Adrenal gland (tissue), 12 donors: ENCODE results near the gene RAD51D. TPM values are rescaled to one million over a fixed set of nuclear protein-coding genes. Genes with fewer than 3 reads are reported as not detected.

ENCODE experiments used
- DNase-seq, 7 donors: peaks; one replicate each; pipeline ENCODE4 v3.0.0-alpha.2; 2019 to 2020
- H3K27ac ChIP-seq, 5 donors: fragments of 200-600 bp; sonication (generic) in 4 of 5; 1 replicate in 3 of 5; 2 replicates in 2 of 5; pipeline versions ENCODE4 v1.5.1 to v1.8.0; 2016 to 2020; ENCODE audit warnings: mild to moderate bottlenecking in 1 of 5
- H3K27me3 ChIP-seq: fragments of 200-600 bp; 2 replicates; pipeline ENCODE4 v1.8.0; 2021
- H3K36me3 ChIP-seq, 2 donors: fragments of 200-600 bp; replicated peaks in 1 of 2; 1 replicate in 1 of 2; 2 replicates in 1 of 2; pipeline versions ENCODE4 v1.5.1 to v1.8.0; 2018 to 2022
- H3K4me1 ChIP-seq, 2 donors: fragments of 200-600 bp; replicated peaks in 1 of 2; 1 replicate in 1 of 2; 2 replicates in 1 of 2; pipeline versions ENCODE4 v1.5.1 to v1.8.0; 2018 to 2021
- H3K4me3 ChIP-seq, 4 donors: fragments of 200-600 bp; sonication (generic) in 3 of 4; one replicate each; pipeline ENCODE4 v1.5.1; 2016 to 2018
- H3K9me3 ChIP-seq, 3 donors: fragments of 200-600 bp; sonication (generic) in 1 of 3; replicated peaks in 1 of 3; 1 replicate in 2 of 3; 2 replicates in 1 of 3; pipeline versions ENCODE4 v1.5.1 to v1.8.0; 2016 to 2021
- POLR2A ChIP-seq, 2 donors: fragments of 450-650 bp; IDR thresholded peaks; one replicate each; pipeline ENCODE4 v1.6.1; 2017; ENCODE audit warnings: antibody characterized with exemption in 2 of 2, mild to moderate bottlenecking in 2 of 2, moderate library complexity in 1 of 2
- WGBS, 4 donors: extraction: QIAGEN DNeasy Blood & Tissue Kit in 2 of 4; methylation state at CpG; one replicate each; pipeline versions ENCODE4 v1.1.5 to v1.1.7; 2013 to 2017; 5-methylcytosine and 5-hydroxymethylcytosine counted together
- intact Hi-C, 2 donors: fragments of 100-400 bp; cut with DNase I; formaldehyde crosslinking; loops; one replicate each; pipeline versions ENCODE4 v1.14.1 to v1.15.0; 2022 to 2023
- polyA plus RNA-seq, 3 donors: library from polyadenylated mRNA; stranded (reverse); fragments of 200-250 nt in 2 of 3; fragments of 350-450 nt in 1 of 3; fragmentation: Illumina TruSeq in 1 of 3; extraction: RNeasy Lipid Tissue Mini Kit (QIAGEN cat#74804) in 1 of 3; gene quantifications; one replicate each; pipeline ENCODE4 v1.2.3, GENCODE V29; 2013 to 2014
- total RNA-seq, 9 donors: library from RNA; depleted of rRNA in 4 of 9; stranded (reverse); fragments of >200 nt in 4 of 9; fragments of 120-200 nt in 1 of 9; fragmentation: NEBNext Ultra II Directional in 1 of 9; extraction: Animal tissue kit (Norgen Biotek cat#: 25700) in 1 of 9; gene quantifications; one replicate each; pipeline versions ENCODE4 v1.1.0 to v1.2.4, GENCODE V29; 2013 to 2023
- TF ChIP-seq, protein P1 (sequence below), 6 experiments: fragments of 450-650 bp in 4 of 6; fragments of 200-600 bp in 2 of 6; sonication (generic) in 1 of 6; IDR thresholded peaks; 1 replicate in 5 of 6; 2 replicates in 1 of 6; pipeline versions ENCODE4 v1.5.1 to v1.8.0; 2016 to 2021; ENCODE audit warnings: antibody characterized with exemption in 6 of 6, mild to moderate bottlenecking in 2 of 6, moderate library complexity in 1 of 6
- donor health status: healthy with polysubstance abuse.
- donor health status: Bipolar disorder and iron deficiency.
- donor health status: DM: yes; HTN: yes; CAD: no.
- donor health status: DM: no; HTN: no; CAD: no.
- donor health status: DM: no; HTN: no; CAD: no.
- donor health status: DM: yes; HTN: yes; CAD: no.

RAD51D gene
- total and polyA plus RNA-seq, 12 donors = 3.3 to 14.3 (median 5.8) TPM

- H3K9me3 ChIP-seq = no peaks in the 10 kb centered on the region
- peaks cover 3% of the 10 kb centered on the region for H3K27me3 ChIP-seq
- TF ChIP-seq POLR2A (IDR thresholded peaks at IDR 0.05) = no peak
- TF ChIP-seq, protein P1, sequence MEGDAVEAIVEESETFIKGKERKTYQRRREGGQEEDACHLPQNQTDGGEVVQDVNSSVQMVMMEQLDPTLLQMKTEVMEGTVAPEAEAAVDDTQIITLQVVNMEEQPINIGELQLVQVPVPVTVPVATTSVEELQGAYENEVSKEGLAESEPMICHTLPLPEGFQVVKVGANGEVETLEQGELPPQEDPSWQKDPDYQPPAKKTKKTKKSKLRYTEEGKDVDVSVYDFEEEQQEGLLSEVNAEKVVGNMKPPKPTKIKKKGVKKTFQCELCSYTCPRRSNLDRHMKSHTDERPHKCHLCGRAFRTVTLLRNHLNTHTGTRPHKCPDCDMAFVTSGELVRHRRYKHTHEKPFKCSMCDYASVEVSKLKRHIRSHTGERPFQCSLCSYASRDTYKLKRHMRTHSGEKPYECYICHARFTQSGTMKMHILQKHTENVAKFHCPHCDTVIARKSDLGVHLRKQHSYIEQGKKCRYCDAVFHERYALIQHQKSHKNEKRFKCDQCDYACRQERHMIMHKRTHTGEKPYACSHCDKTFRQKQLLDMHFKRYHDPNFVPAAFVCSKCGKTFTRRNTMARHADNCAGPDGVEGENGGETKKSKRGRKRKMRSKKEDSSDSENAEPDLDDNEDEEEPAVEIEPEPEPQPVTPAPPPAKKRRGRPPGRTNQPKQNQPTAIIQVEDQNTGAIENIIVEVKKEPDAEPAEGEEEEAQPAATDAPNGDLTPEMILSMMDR (IDR thresholded peaks at IDR 0.05) = no peak
- no peaks in the 10 kb centered on the region for H3K36me3 ChIP-seq
- no peak overlapping the region for H3K4me3 ChIP-seq
- 63 to 86% (median 76%) methylated on average over 4 to 5 of the region's 5 CpGs for WGBS, 4 donors
- DNase-seq = no peak
- no peaks in the 10 kb centered on the region for H3K4me1 ChIP-seq
- no peak overlapping the region for H3K27ac ChIP-seq
- intact Hi-C loops = loop anchor here in 1 of 2 donors (10.0 kb wide), 2 partner anchors 148 to 578 kb away; no protein-coding TSS in a partner anchor
Observed at GRCh38 chr17:35166526-35166925, 46.9 kb upstream of the RAD51D start.

DNA sequence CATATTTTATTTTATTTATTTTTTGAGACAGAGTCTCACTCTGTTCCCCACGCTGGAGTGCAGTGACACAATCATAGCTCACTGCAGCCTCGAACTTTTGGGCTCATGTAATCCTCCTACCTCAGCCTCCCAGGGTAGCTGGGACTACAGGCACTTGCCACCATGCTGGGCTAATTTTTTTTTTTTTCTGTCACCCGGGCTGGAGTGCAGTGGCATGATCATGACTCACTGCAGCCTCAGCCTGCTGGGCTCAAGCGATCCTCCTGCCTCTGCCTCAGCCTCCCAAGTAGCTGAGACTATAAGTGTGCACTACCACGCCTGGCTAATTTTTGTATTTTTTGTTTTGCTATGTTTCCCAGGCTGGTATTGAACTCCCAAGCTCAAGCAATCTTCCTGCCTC is 45.1 kb upstream of the RAD51D start:
- no peak overlapping the region for H3K27ac ChIP-seq
- no peaks in the 10 kb centered on the region for H3K36me3 ChIP-seq
- TF ChIP-seq, protein P1 (IDR thresholded peaks at IDR 0.05) = no peak
- TF ChIP-seq POLR2A (IDR thresholded peaks at IDR 0.05) = no peak
- DNase-seq = no peak
- no peak overlapping the region for H3K4me3 ChIP-seq
- intact Hi-C loops = loop anchor here in 1 of 2 donors (10.0 kb wide), 2 partner anchors 150 to 580 kb away; no protein-coding TSS in a partner anchor
- no peaks in the 10 kb centered on the region for H3K4me1 ChIP-seq
- WGBS, 4 donors = 67 to 79% (median 72%) methylated on average over 5 of the region's 5 CpGs
- H3K27me3 ChIP-seq = peaks cover 7% of the 10 kb centered on the region
- no peaks in the 10 kb centered on the region for H3K9me3 ChIP-seq

DNA sequence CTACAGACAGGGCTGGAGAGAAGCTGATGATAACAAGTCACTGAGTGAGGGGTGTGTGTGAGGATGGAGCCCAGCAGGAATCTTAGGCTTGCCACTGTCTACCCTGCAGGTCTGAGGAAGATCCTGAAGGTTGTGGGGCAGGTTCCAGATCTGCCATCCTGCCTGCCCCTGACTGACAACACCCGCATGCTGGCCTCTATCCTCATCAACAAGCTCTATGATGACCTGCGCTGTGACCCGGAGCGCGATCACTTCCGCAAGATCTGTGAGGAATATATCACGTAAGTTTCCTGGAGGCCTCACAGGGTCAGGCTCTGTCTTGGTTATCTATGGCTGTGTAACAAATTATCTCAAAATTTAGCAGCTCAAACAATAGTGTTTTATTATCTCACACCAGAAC is 44.2 kb upstream of the RAD51D start:
- Histone ChIP-seq H3K27me3 (peaks cover 7% of the 10 kb centered on the region), H3K36me3 (no peaks in the 10 kb centered on the region), H3K4me3 (no peak overlapping the region), H3K4me1 (no peaks in the 10 kb centered on the region), H3K9me3 (no peaks in the 10 kb centered on the region), H3K27ac (no peak overlapping the region)
- intact Hi-C loops = loop anchor here in 1 of 2 donors (10.0 kb wide), 2 partner anchors 151 to 581 kb away; no protein-coding TSS in a partner anchor
- no peak for DNase-seq
- TF ChIP-seq, protein P1 (IDR thresholded peaks at IDR 0.05) = no peak
- TF ChIP-seq POLR2A (IDR thresholded peaks at IDR 0.05) = no peak
- WGBS, 4 donors = 94 to 95% (median 94%) methylated on average over 7 of the region's 7 CpGs; no CpG with 5 or more reads in 1 of the 4 donors

DNA sequence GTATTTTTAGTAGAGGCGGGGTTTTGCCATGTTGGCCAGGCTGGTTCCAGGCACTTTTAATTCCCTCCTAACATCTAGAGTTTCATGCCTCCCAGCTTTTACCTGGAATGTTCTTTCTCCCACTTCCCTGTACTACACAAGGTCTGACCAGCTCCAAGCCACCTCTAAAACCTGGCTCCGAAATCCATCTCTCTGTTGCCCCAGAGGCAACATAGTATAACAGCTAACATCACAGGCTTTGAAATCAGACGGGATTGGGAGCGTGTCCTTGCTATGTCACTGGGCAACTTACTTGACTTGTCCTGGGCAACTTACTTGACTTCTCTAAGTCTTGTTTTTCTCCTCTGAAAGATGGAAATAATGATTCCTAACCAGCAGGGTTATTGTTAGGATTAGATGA is 43.1 kb upstream of the RAD51D start:
- intact Hi-C loops = loop anchor here in 1 of 2 donors (10.0 kb wide), 2 partner anchors 152 to 582 kb away; no protein-coding TSS in a partner anchor
- Histone ChIP-seq H3K36me3 (no peaks in the 10 kb centered on the region), H3K4me3 (no peak overlapping the region), H3K9me3 (no peaks in the 10 kb centered on the region), H3K27me3 (peaks cover 7% of the 10 kb centered on the region), H3K4me1 (no peaks in the 10 kb centered on the region), H3K27ac (no peak overlapping the region)
- TF ChIP-seq POLR2A (IDR thresholded peaks at IDR 0.05) = no peak
- DNase-seq = no peak
- 71 to 85% (median 73%) methylated on average over 4 of the region's 4 CpGs for WGBS, 4 donors

DNA sequence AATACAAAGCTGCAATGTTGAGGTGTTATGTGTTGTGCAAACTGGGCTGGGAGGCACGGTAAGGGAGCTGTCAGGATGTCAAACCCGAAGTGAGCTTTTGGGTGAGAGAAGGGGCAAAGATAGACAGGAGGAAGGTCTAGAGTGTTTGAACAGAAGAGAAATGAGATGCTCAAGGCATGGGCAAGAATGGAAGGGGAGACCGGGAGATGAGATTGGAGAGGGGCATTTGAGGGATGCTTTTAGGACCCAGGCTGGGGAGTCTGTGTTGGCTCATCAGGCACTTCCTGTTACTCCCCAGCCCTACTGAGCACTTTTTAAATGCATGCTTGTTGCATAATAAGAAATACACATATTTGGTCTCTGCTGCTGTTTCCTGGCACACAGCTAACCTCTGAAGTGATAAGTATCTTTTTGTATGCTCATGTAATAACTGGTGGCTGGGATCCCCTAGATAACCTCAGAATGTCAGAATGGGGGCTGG is 41.7 kb upstream of the RAD51D start:
- Histone ChIP-seq H3K9me3 (no peaks in the 10 kb centered on the region), H3K27me3 (peaks cover 7% of the 10 kb centered on the region), H3K4me1 (no peaks in the 10 kb centered on the region), H3K27ac (no peak overlapping the region), H3K4me3 (no peak overlapping the region), H3K36me3 (no peaks in the 10 kb centered on the region)
- 57 to 75% (median 60%) methylated on average over 3 of the region's 3 CpGs for WGBS, 4 donors
- intact Hi-C loops = loop anchor here in 1 of 2 donors (10.0 kb wide), 2 partner anchors 153 to 583 kb away; no protein-coding TSS in a partner anchor
- TF ChIP-seq POLR2A (IDR thresholded peaks at IDR 0.05) = no peak
- TF ChIP-seq, protein P1 (IDR thresholded peaks at IDR 0.05) = no peak
- no peak for DNase-seq
